GM12878 (cell line): ENCODE data around the gene METTL13. TPM values are rescaled to one million over a fixed set of nuclear protein-coding genes. Genes with fewer than 3 reads are reported as not detected.

ENCODE experiments used
- ATAC-seq: fragments of 200-7000 bp; cut with Tn5 transposase; 3 replicates; pipeline ENCODE4 v1.9.1; 2020; ENCODE audit warnings: mild to moderate bottlenecking, moderate library complexity
- BruUV-seq: library from RNA; stranded (reverse); fragments of 400-500 nt; replicated peaks from 2 replicates; lab custom pipeline; 2021; lab: Mats Ljungman, UMichigan
- CTCF ChIA-PET: fragments of 300-600 bp; sonication (Branson Sonifier 250); formaldehyde crosslinking; extraction: SDS; loops from one replicate; lab custom pipeline; 2021; ENCODE audit warnings: inconsistent platforms; lab: Yijun Ruan, JAX
- POLR2A ChIA-PET: fragments of 350-600 bp; formaldehyde crosslinking; extraction: SDS; loops from one replicate; lab custom pipeline; 2021; ENCODE audit warnings: inconsistent platforms; lab: Charles Lee
- RAD21 ChIA-PET: fragments of 300-600 bp; sonication (Branson Sonifier 250); formaldehyde crosslinking; loops from one replicate; lab custom pipeline; 2023; ENCODE audit warnings: antibody characterized with exemption; ENCODE audit not compliant: unreplicated experiment; lab: Charles Lee
- SMC1A ChIA-PET: fragments of 300-600 bp; sonication (Branson Sonifier 250); formaldehyde crosslinking; loops from one replicate; lab custom pipeline; 2023; ENCODE audit not compliant: unreplicated experiment, uncharacterized antibody; lab: Charles Lee
- DNase-seq: peaks from one replicate; pipeline ENCODE4 v3.0.0-alpha.2; 2011; ENCODE audit warnings: low read depth, low spot score
- FAIRE-seq: peaks from 3 replicates; lab custom pipeline; 2011; peaks lifted over from hg19 to GRCh38; lab: Jason Lieb, UNC
- H2AFZ ChIP-seq: 2 replicates; pipeline ENCODE4 v1.6.0; 2011; ENCODE audit warnings: low read depth, low read length, control low read depth; ENCODE audit not compliant: control insufficient read depth
- H3K27ac ChIP-seq: 2 replicates; pipeline ENCODE4 v1.5.1; 2011; ENCODE audit warnings: control low read depth; ENCODE audit not compliant: control insufficient read depth, insufficient read depth
- H3K27me3 ChIP-seq, 2 experiments: replicated peaks in 1 of 2; 2 replicates each; pipeline versions ENCODE4 v1.6.0 to v1.6.1; 2011; ENCODE audit warnings: low read length in 1 of 2; ENCODE audit not compliant: control insufficient read depth in 2 of 2, insufficient read depth in 2 of 2
- H3K36me3 ChIP-seq, 2 experiments: 2 replicates each; pipeline ENCODE4 v1.5.1; 2011; ENCODE audit warnings: low read length in 1 of 2; ENCODE audit not compliant: control insufficient read depth in 2 of 2, insufficient read depth in 2 of 2
- H3K4me1 ChIP-seq: 2 replicates; pipeline ENCODE4 v1.6.1; 2011; ENCODE audit warnings: mild to moderate bottlenecking, low read length, moderate library complexity, mixed read lengths; ENCODE audit not compliant: control insufficient read depth, insufficient read depth
- H3K4me2 ChIP-seq: 2 replicates; pipeline ENCODE4 v1.6.0; 2011; ENCODE audit warnings: control low read depth; ENCODE audit not compliant: control insufficient read depth, insufficient read depth
- H3K4me3 ChIP-seq: fragments of 200-600 bp; sonication (generic); 2 replicates; pipeline ENCODE4 v1.5.1; 2016
- H3K79me2 ChIP-seq: 2 replicates; pipeline ENCODE4 v1.6.0; 2011; ENCODE audit warnings: low read length; ENCODE audit not compliant: control insufficient read depth, insufficient read depth
- H3K9ac ChIP-seq: 2 replicates; pipeline ENCODE4 v1.8.0; 2011; ENCODE audit warnings: low read length, control low read depth, mixed read lengths; ENCODE audit not compliant: control insufficient read depth, insufficient read depth
- H3K9me3 ChIP-seq: replicated peaks from 3 replicates; pipeline ENCODE4 v1.5.1; 2011; ENCODE audit warnings: mild to moderate bottlenecking, low read length; ENCODE audit not compliant: control insufficient read depth, insufficient read depth
- H4K20me1 ChIP-seq: 2 replicates; pipeline ENCODE4 v1.6.0; 2011; ENCODE audit not compliant: control insufficient read depth, insufficient read depth
- E2F4 ChIP-seq: IDR thresholded peaks from 2 replicates; pipeline ENCODE4 v1.6.1; 2012; ENCODE audit warnings: low read depth, low read length, improper control_type of control experiment
- GATAD2B ChIP-seq: fragments of 450-650 bp; conservative IDR thresholded peaks from 2 replicates; pipeline ENCODE4 v1.6.1; 2017; ENCODE audit warnings: low read depth, mild to moderate bottlenecking, moderate library complexity
- LARP7 ChIP-seq: fragments of 450-650 bp; IDR thresholded peaks from 2 replicates; pipeline ENCODE4 v1.6.1; 2017; ENCODE audit warnings: mild to moderate bottlenecking
- NR2C2 ChIP-seq: IDR thresholded peaks from 2 replicates; pipeline ENCODE4 v1.6.1; 2011; ENCODE audit warnings: borderline replicate concordance, low read depth; ENCODE audit not compliant: control insufficient read depth, insufficient read length
- RCOR1 ChIP-seq: conservative IDR thresholded peaks from 2 replicates; pipeline ENCODE4 v1.6.1; 2012; ENCODE audit warnings: low read depth, low read length, improper control_type of control experiment
- SP1 ChIP-seq: IDR thresholded peaks from one replicate; pipeline ENCODE4 v1.6.1; 2011; ENCODE audit warnings: low read depth, low read length
- whole genome bisulfite sequencing: methylation state at CpG from one replicate; pipeline ENCODE4 v1.1.6; 2016; ENCODE audit warnings: low lambda C conversion rate; ENCODE audit not compliant: insufficient replicate concordance, insufficient coverage; ENCODE audit errors: missing lambda C conversion rate; 5-methylcytosine and 5-hydroxymethylcytosine counted together
- in situ Hi-C: fragments of 300-500 bp; cut with MboI; formaldehyde crosslinking; loops from 9 replicates; pipeline ENCODE4 v1.14.3; 2018; ENCODE audit warnings: mixed read lengths
- intact Hi-C: fragments of 100-400 bp; cut with micrococcal nuclease; formaldehyde crosslinking; loops from one replicate; pipeline ENCODE4 v1.14.2; 2022; ENCODE audit not compliant: unreplicated experiment
- polyA plus RNA-seq, 11 experiments: library from polyadenylated mRNA; depleted of rRNA in 4 of 11; unstranded in 6 of 11; stranded (reverse) in 5 of 11; fragments of >200 nt; fragmentation: Nextera tagmentation in 4 of 11; fragmentation: Illumina TruSeq in 1 of 11; extraction: Ambion mirVana in 4 of 11; extraction: Trizol in 1 of 11; gene quantifications; 1 replicate in 1 of 11; 2 replicates in 10 of 11; pipeline versions ENCODE4 v1.2.1 to v1.2.3, GENCODE V29; 2011 to 2016; ENCODE audit warnings: inconsistent platforms in 2 of 11, missing spikeins in 2 of 11, low read depth in 1 of 11
- total RNA-seq, 4 experiments: library from RNA; depleted of rRNA in 3 of 4; stranded (reverse); fragments of >200 nt in 3 of 4; fragmentation: Illumina TruSeq in 1 of 4; extraction: Trizol in 1 of 4; gene quantifications; 2 replicates each; pipeline versions ENCODE4 v1.2.1 to v1.2.3, GENCODE V29; 2013 to 2021
- TF ChIP-seq, protein P1 (sequence below): IDR thresholded peaks from 2 replicates; pipeline ENCODE4 v1.6.1; 2012; ENCODE audit warnings: mild to moderate bottlenecking, low read depth, low read length

The METTL13 gene
- total and polyA plus RNA-seq, 10 of the 15 experiments (the other 5 are each of a cell fraction or from before 2014, with no cell fraction given): 12.2 to 47.2 (median 35.0) TPM

GRCh38 chr1:171798765-171799164 lies 17.3 kb downstream of the METTL13 start:
- ChIA-PET POLR2A (no interaction called here), SMC1A (interaction anchor here (5.2 to 8.7 kb wide), 2 partner anchors 12 to 189 kb away, joined by 29 to 142 read pairs; no protein-coding TSS in a partner anchor)
- no peaks in the 10 kb centered on the region for H3K79me2 ChIP-seq
- FAIRE-seq: no peak
- 84% methylated on average over 3 of the region's 3 CpGs for WGBS
- intact Hi-C loops: no loop called here
- H3K4me1 ChIP-seq: no peaks in the 10 kb centered on the region
- no peaks in the 10 kb centered on the region for H3K9me3 ChIP-seq
- H3K27ac ChIP-seq: no peak overlapping the region
- in situ Hi-C loops: loop anchor here (25.0 kb wide), 1 partner anchor 639 kb away; the partner anchor contains the start of gene PIGC
- TF ChIP-seq SP1 (no peak), LARP7 (no peak), GATAD2B (no peak), NR2C2 (no peak), E2F4 (no peak), RCOR1 (no peak)
- TF ChIP-seq, protein P1, sequence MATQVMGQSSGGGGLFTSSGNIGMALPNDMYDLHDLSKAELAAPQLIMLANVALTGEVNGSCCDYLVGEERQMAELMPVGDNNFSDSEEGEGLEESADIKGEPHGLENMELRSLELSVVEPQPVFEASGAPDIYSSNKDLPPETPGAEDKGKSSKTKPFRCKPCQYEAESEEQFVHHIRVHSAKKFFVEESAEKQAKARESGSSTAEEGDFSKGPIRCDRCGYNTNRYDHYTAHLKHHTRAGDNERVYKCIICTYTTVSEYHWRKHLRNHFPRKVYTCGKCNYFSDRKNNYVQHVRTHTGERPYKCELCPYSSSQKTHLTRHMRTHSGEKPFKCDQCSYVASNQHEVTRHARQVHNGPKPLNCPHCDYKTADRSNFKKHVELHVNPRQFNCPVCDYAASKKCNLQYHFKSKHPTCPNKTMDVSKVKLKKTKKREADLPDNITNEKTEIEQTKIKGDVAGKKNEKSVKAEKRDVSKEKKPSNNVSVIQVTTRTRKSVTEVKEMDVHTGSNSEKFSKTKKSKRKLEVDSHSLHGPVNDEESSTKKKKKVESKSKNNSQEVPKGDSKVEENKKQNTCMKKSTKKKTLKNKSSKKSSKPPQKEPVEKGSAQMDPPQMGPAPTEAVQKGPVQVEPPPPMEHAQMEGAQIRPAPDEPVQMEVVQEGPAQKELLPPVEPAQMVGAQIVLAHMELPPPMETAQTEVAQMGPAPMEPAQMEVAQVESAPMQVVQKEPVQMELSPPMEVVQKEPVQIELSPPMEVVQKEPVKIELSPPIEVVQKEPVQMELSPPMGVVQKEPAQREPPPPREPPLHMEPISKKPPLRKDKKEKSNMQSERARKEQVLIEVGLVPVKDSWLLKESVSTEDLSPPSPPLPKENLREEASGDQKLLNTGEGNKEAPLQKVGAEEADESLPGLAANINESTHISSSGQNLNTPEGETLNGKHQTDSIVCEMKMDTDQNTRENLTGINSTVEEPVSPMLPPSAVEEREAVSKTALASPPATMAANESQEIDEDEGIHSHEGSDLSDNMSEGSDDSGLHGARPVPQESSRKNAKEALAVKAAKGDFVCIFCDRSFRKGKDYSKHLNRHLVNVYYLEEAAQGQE: no peak
- TF ChIP-seq, all 136 proteins: peak for 0
- no peaks in the 10 kb centered on the region for H3K27me3 ChIP-seq
- BruUV-seq: no TSS peak
- ATAC-seq (no peak), DNase-seq (no peak)
- no peaks in the 10 kb centered on the region for H4K20me1 ChIP-seq
- no peak overlapping the region for H3K4me3 ChIP-seq
- ChIA-PET RAD21 (interaction anchor here (4.7 kb wide), 1 partner anchor 186 kb away, joined by 87 read pairs; no protein-coding TSS in a partner anchor), CTCF (interaction anchor here (0.8 to 9.3 kb wide), 5 partner anchors 12 to 186 kb away, joined by 3 to 322 read pairs (median 29); no protein-coding TSS in a partner anchor)
- no peak overlapping the region for H3K4me2 ChIP-seq
- no peak overlapping the region for H2AFZ ChIP-seq
- H3K9ac ChIP-seq: no peak overlapping the region
- peaks cover 12 to 28% of the 10 kb centered on the region in 2 experiments for H3K36me3 ChIP-seq
